IPS-18a (cell line): ENCODE results near the gene WDR76.
"Not testable (repeated sequence)": the region's sequence is repeated elsewhere in the genome, so short reads cannot be mapped to it uniquely, and the experiment has no call there.

Source experiments
- H3K27ac ChIP-seq: one replicate; pipeline ENCODE4 v1.5.1; 2013; ENCODE audit warnings: low read length
- H3K27me3 ChIP-seq: one replicate; pipeline ENCODE4 v1.6.1; 2013; ENCODE audit warnings: mild to moderate bottlenecking, low read length; ENCODE audit not compliant: control insufficient read depth, insufficient read depth
- H3K36me3 ChIP-seq: one replicate; pipeline ENCODE4 v1.6.1; 2013; ENCODE audit warnings: low read depth, low read length; ENCODE audit not compliant: control insufficient read depth
- H3K4me1 ChIP-seq: one replicate; pipeline ENCODE4 v1.6.1; 2013; ENCODE audit warnings: low read depth, low read length; ENCODE audit not compliant: control insufficient read depth
- H3K4me3 ChIP-seq: one replicate; pipeline ENCODE4 v1.5.1; 2013; ENCODE audit warnings: low read length
- H3K9ac ChIP-seq: one replicate; pipeline ENCODE4 v1.6.1; 2013; ENCODE audit warnings: mild to moderate bottlenecking, low read length, moderate library complexity
- H3K9me3 ChIP-seq: one replicate; pipeline ENCODE4 v1.6.1; 2013; ENCODE audit warnings: low read depth, low read length; ENCODE audit not compliant: control insufficient read depth

The WDR76 gene

GRCh38 chr15:43825305-43825704 lies 1.5 kb upstream of the WDR76 start:
- not testable (repeated sequence) for H3K27ac ChIP-seq, H3K4me1 ChIP-seq, H3K4me3 ChIP-seq, H3K9ac ChIP-seq, H3K9me3 ChIP-seq, H3K36me3 ChIP-seq
- peaks cover 14% of the 10 kb centered on the region for H3K27me3 ChIP-seq

- Histone ChIP-seq H3K9me3 (no peaks in the 10 kb centered on the region), H3K4me3 (no peak overlapping the region)
Measured at GRCh38 chr15:43826029-43826507, 734 bp upstream of the WDR76 start.

GRCh38 chr15:43828061-43828657 lies 1.4 kb downstream of the WDR76 start:
- Histone ChIP-seq H3K9ac (peak overlapping the region; percentile 76), H3K27ac (no peak overlapping the region), H3K4me1 (peaks cover 3% of the 10 kb centered on the region), H3K9me3 (no peaks in the 10 kb centered on the region), H3K4me3 (peak overlapping the region; percentile 66), H3K27me3 (peaks cover 14% of the 10 kb centered on the region), H3K36me3 (no peaks in the 10 kb centered on the region)

More at GRCh38 chr15:43826029-43826507, 734 bp upstream of the WDR76 start:
- peaks cover 3% of the 10 kb centered on the region for H3K4me1 ChIP-seq
- no peak overlapping the region for H3K27ac ChIP-seq
- H3K9ac ChIP-seq: no peak overlapping the region
- H3K36me3 ChIP-seq: no peaks in the 10 kb centered on the region
- H3K27me3 ChIP-seq: peaks cover 14% of the 10 kb centered on the region

GRCh38 chr15:43829951-43830540 lies 3.2 kb downstream of the WDR76 start:
- not testable (repeated sequence) for H3K36me3 ChIP-seq, H3K4me1 ChIP-seq, H3K9ac ChIP-seq, H3K9me3 ChIP-seq, H3K27ac ChIP-seq, H3K4me3 ChIP-seq
- peaks cover 11% of the 10 kb centered on the region for H3K27me3 ChIP-seq

- not testable (repeated sequence) for H3K36me3 ChIP-seq, H3K9me3 ChIP-seq, H3K27me3 ChIP-seq, H3K27ac ChIP-seq, H3K4me3 ChIP-seq, H3K4me1 ChIP-seq, H3K9ac ChIP-seq
Measured at GRCh38 chr15:43830691-43831275, 4.0 kb downstream of the WDR76 start.

GRCh38 chr15:43831519-43832052 lies 4.8 kb downstream of the WDR76 start:
- not testable (repeated sequence) for H3K27me3 ChIP-seq, H3K9ac ChIP-seq, H3K9me3 ChIP-seq, H3K4me1 ChIP-seq, H3K4me3 ChIP-seq, H3K27ac ChIP-seq
- H3K36me3 ChIP-seq: peaks cover 16% of the 10 kb centered on the region

- H3K4me3 ChIP-seq, H3K27me3 ChIP-seq, H3K27ac ChIP-seq, H3K9me3 ChIP-seq, H3K4me1 ChIP-seq, H3K9ac ChIP-seq: not testable (repeated sequence)
- H3K36me3 ChIP-seq: peaks cover 21% of the 10 kb centered on the region
Measured at GRCh38 chr15:43832485-43832884, 5.7 kb downstream of the WDR76 start.

- no peaks in the 10 kb centered on the region for H3K27me3 ChIP-seq
- no peaks in the 10 kb centered on the region for H3K9me3 ChIP-seq
- H3K27ac ChIP-seq: no peak overlapping the region
- H3K4me3 ChIP-seq: no peak overlapping the region
- H3K9ac ChIP-seq: no peak overlapping the region
- no peaks in the 10 kb centered on the region for H3K4me1 ChIP-seq
- peaks cover 18% of the 10 kb centered on the region for H3K36me3 ChIP-seq
Measured at GRCh38 chr15:43845421-43845820, 18.6 kb downstream of the WDR76 start.

GRCh38 chr15:43851251-43851650 lies 24.4 kb downstream of the WDR76 start:
- H3K9me3 ChIP-seq: no peaks in the 10 kb centered on the region
- no peaks in the 10 kb centered on the region for H3K27me3 ChIP-seq
- no peaks in the 10 kb centered on the region for H3K4me1 ChIP-seq
- no peak overlapping the region for H3K4me3 ChIP-seq
- peaks cover 10% of the 10 kb centered on the region for H3K36me3 ChIP-seq
- no peak overlapping the region for H3K9ac ChIP-seq
- no peak overlapping the region for H3K27ac ChIP-seq

- H3K36me3 ChIP-seq: peaks cover 13% of the 10 kb centered on the region
- no peaks in the 10 kb centered on the region for H3K27me3 ChIP-seq
- no peaks in the 10 kb centered on the region for H3K9me3 ChIP-seq
- no peaks in the 10 kb centered on the region for H3K4me1 ChIP-seq
- no peak overlapping the region for H3K27ac ChIP-seq
- no peak overlapping the region for H3K9ac ChIP-seq
- no peak overlapping the region for H3K4me3 ChIP-seq
Measured at GRCh38 chr15:43852607-43853006, 25.8 kb downstream of the WDR76 start.

GRCh38 chr15:43854801-43855200 lies 28.0 kb downstream of the WDR76 start:
- Histone ChIP-seq H3K27me3 (no peaks in the 10 kb centered on the region), H3K4me3 (no peak overlapping the region), H3K27ac (no peak overlapping the region), H3K9ac (no peak overlapping the region), H3K4me1 (no peaks in the 10 kb centered on the region), H3K9me3 (no peaks in the 10 kb centered on the region), H3K36me3 (peaks cover 20% of the 10 kb centered on the region)

GRCh38 chr15:43859546-43859945 lies 32.7 kb downstream of the WDR76 start:
- Histone ChIP-seq H3K27ac (no peak overlapping the region), H3K9me3 (no peaks in the 10 kb centered on the region), H3K9ac (no peak overlapping the region), H3K4me3 (no peak overlapping the region), H3K36me3 (peaks cover 18% of the 10 kb centered on the region), H3K4me1 (no peaks in the 10 kb centered on the region), H3K27me3 (no peaks in the 10 kb centered on the region)
